CD1c-positive myeloid dendritic cell (primary cell): ENCODE results near the gene KCNG2.

Source experiments
- DNase-seq: peaks from one replicate; pipeline ENCODE4 v3.0.0-alpha.2; 2016; ENCODE audit errors: extremely low spot score

The KCNG2 gene

DNA sequence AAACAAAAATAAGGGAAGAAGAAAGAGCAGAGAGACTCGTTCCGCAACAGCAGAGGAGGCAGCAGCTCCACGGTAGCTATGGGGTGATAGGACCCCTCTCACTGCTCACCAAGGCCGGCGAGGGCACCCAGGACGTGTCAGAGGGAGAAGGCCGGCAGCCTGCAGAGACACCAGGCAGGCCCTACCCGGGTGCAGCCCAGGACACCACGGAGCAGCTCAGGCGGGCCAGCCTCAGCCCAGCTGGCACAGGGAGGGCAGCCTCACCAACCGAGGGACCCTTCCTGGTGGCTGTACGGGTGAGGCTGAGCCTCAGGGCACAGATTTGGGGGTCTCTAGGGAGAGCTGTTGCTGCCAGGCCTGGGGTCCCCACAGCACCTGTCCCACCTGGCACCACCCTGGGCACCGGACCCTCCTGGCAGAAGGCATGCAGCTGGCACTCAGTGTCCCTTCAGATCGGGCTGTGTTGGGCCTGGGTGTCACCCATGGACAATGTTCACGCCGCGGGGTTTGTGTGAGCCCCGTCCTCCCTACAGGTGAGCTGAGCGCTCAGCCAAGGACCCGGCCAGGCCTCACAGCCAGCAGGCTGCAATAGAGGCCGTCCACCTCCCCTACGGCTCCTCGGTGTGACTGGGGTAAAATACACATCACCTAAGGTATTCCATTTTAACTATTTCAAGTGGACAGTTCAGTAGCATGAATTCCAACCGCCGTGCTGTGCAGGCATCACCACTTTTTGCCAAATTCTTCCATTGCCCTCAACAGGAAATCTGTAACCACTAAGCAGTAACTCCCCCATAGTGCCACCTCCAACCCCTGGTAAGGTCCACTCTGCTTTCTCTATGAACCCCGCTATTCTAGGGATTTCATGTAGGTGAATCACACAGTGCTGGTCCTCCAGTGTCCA, 21.6 kb downstream of the KCNG2 start:
- no peak for DNase-seq

DNA sequence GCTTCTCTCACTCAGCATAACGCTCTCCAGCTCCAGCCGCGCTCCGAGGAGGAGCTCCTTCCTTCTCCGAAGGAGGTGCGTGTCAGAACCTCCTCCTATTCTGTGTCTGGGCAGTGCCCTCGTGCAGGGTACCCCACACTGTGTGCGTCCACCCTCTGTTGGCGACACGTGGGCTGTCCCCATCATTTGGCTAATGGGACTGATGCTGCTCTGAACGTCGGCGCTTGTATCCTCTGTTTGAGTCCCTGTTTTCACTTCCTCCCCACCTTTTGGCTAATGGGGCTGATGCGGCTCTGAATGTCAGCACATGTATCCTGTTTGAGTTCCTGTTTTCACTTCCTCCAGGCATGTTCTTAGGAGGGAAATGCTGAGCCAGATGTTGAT, 22.2 kb downstream of the KCNG2 start:
- DNase-seq = peak; percentile 89

DNA sequence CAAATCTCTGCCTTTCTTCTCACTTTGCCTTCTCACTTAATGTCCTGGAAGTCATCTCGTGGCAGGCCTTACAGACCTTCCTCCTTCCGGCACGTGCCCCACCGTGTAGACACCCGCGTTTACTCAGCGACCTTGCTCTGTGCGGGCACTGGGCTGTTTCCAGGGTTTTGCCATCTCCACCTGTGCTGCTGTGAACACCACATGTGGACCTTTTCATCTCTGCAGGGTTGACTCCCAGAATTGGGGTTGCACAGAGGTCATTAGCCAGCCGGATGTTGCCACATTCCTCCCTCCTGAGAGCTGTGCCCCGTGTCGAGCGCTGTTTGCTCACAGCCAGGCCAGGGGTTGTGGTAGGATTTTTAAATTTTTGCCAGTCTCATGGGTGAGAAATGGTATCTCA, 25.4 kb downstream of the KCNG2 start:
- DNase-seq = no peak

DNA sequence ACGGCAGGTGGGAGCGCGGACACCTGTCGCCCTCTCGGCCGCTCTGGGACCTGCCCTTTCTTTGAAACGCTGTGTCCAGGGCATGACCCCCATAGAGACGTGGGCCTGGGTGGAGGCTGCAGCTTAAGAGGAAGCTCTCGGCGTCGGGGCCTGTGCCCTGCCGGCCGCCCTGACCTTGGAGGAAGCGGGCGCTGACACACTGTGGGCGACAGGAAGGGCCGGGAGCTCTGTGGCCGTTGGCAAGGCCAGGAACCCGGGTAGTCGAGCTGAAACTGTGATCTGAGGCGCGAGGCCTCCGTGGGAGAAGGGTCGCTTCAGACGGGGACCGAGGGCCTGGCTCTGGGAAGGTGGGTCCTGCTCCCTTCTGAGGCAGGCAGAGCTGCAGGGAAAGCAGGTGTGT, 28.2 kb downstream of the KCNG2 start:
- peak; percentile 75 for DNase-seq

- DNase-seq = no peak
These were observed 29.2 kb downstream of the KCNG2 start for GRCh38 chr18:79826966-79827365.

DNA sequence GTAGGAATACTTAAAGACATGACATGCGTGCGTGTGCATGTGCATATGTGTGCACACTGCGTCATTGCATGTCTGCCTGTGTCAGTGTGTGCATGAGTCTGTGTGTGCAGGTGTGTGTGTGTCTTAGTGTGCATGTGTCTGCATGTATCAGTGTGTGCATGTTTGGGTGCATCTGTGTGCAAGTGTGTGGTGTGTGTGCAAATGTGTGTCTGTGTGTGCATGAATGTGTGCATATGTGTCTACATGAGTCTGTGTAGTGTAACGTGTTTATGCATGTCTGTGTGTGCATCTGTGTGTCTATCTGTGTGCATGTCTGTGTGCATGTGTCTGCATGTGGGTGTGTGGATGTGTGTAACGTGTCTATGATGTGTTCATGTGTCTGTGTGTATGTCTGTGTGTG, 30.5 kb downstream of the KCNG2 start:
- no peak for DNase-seq

GRCh38 chr18:79829136-79829854, 31.6 kb downstream of the KCNG2 start:
- DNase-seq = no peak

GRCh38 chr18:79832169-79832568, 34.4 kb downstream of the KCNG2 start:
- no peak for DNase-seq

- no peak for DNase-seq
These were observed 37.1 kb downstream of the KCNG2 start for GRCh38 chr18:79834834-79835233.

DNA sequence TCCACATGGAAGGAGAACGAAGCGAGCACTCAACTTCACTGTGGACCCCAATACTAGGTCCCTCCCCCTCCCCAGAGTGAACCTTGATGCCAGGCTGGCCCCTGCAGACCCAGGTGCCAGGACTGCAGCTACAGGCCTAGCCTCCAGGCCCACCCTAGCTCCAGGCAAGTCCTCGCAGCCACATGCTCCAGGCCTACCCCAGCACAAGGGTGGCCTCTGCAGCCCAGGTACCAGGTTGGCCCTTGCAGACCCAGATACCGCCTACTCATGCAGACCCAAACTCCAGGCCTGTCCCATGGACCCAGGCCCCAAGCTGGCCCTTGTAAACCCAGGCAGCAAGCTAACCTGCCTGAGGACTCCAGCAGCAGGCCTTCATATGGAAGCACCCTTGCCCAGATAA, 44.2 kb downstream of the KCNG2 start:
- no peak for DNase-seq

DNA sequence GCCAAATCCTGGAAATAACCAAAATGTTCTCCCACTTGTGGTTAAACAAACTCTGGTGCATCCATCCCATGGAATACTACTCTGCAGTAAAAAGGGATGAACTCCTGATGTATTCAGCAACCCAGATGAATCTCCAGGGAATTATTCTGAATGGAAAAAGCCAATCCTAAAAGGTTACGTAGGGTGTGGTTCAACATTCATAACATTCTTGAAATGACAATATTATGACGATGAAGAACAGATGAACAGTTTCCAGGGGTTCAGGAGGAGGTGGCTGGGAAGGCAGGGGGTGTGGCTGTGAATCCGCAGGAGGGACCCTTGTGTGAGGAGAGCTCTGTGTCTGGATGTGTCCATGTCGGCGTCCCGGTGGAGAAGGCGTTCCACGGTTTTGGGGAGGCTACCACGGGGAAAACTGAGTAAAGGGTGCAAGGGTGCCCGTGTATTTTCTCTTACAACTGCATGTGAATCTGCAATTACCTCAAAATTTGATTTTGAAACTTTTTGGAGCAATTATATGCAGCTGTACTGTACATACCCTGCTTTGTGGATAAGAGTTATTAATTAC, 47.3 kb downstream of the KCNG2 start:
- DNase-seq = no peak

DNA sequence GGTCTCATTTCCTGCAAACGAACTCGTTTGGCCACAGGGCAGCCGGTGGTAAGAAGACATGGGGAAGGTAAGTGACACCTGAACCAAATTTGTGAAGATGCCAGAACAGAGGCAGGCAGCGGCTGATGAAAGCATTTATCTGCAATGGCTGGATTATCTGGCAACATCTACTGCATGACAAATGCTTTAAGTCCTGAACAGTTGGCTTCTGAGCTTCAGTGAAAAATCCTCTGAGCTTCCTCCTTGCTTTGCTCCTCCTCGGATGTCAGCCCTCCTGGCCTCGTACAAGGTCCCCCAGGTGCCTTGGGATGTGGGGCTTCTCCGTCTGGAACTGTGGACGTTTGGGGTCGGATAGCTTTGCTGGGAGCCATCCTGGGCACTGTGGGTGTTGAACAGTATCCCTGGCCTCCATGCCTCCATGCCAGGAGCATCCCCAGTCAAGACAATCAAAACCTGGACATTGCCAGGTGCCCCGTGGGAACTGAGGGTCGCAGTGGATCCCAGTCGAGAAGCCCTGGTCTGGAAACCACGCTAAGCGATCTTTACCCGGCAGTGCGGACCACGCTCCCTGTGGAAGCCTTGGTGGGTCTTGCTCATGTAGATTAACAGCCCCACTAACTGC, 49.3 kb downstream of the KCNG2 start:
- no peak for DNase-seq

DNA sequence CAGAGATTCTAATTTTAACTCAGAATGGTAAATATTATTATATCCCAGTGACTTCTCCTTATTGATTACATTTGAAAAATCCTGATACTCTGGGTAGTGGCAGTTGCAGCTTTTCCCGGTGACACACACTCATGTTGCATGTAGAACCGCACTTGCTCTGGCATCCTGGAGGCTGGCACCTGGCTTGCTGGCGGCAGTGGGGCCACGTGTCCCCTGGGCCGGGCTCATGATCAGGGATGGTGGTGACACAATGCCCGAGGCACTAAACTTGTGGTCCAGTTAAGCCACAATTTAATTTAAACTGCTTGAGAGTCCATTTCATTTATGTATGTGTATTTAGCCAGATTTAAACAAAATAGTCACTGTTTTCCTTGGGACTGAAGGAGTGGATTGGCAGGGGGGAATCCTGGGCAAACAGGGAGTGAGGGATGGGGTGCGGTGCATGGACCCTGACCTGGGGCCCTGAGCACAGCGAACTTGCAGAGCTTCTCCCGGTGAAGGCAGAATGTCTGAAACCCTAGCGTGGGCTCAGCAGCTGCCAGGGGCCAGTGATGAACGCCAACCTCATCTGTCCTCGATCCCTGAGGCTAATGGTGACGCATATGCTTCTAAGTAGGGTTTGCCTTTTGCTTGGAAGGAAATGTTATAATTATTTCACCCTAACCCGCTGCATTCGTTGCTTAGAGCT, 50.0 kb downstream of the KCNG2 start:
- no peak for DNase-seq

GRCh38 chr18:79848294-79848578, 50.5 kb downstream of the KCNG2 start:
- DNase-seq = no peak

- no peak for DNase-seq
These were observed 51.0 kb downstream of the KCNG2 start for GRCh38 chr18:79848579-79849327.

DNA sequence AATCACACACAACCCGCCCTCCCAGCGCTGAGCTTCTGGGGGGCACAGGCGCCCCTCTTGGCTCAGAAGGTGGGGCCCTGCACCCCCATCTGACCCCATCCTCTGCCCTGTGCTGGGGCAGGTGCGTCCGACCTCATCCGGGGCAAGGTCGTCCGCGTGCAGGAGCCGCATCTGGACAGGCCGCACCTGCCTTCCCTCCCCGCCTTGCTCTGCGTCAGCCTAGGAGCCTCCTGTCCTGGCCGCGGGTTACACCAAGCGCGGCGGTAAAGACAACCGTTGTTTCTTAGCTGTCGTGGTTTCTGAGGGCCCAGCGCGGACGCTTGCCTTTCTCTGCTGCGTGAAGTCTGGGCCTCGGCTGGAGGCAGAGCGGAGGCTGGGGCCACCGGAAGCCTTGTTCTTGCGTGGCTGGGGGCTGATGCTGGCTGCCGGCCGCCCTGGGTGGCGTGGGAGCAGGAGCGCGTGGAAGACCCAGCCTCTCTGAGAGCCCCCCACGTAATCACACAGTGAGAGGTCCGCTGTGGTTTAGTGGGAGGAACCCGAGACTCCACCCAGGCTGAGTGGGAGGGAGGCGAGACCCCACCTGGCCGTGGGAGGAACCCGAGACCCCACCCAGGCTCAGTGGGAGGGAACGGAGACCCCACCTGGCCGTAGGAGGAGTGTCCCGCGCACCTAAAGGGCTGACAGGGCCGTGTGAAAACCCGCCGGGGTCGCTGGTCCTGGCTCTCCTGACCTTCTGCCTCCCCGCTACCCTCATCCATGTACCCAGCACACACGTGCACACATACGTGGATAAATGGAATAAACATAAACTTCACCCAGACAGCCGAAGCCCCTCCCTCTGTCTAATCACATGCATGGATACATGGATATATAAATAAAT, 51.8 kb downstream of the KCNG2 start:
- DNase-seq = no peak

GRCh38 chr18:79850731-79851130, 53.0 kb downstream of the KCNG2 start:
- DNase-seq = no peak

DNA sequence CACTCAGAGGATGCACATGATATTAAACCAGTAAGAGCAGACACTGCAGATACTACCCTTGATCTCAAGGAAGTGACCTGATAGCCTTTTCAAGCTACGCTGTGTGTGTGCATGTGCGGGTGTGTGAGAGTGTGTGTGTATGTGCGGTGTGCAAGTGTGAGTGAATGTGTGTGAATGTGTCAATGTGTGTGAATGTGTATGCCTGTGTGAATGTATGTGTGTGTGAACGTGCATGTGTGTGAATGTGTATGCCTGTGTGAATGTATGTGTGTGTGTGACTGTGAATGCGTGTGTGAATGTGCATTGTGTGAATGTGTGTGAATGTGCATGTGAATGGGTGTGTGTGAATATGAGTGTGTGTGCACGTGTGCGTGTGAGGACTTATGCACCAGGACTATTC, 53.8 kb downstream of the KCNG2 start:
- no peak for DNase-seq

DNA sequence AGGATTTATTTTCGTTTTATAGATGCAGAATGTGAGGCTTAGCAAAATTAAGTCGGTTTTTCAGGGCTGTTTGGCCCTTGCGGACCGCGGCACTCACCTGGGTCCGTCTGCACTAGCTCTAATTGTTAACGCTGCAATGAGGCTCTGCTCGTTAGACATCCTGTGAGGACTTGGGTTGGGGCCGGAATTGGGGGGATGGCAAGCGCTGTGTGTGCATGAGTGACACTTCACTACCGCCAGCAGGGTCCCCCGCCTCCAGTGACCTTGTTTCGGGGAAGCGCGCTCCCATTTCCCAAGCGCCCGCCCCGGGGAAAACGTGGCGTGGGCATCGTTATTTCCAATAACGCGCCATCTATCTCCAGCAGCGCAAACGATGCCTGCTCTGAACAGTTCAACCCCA, 54.2 kb downstream of the KCNG2 start:
- DNase-seq = no peak

GRCh38 chr18:79852561-79853302, 55.0 kb downstream of the KCNG2 start:
- no peak for DNase-seq
